ENCODE measurements around the gene PCDH19. TPM values are rescaled to one million over a fixed set of nuclear protein-coding genes. Genes with fewer than 3 reads are reported as not detected.
A peak's percentile ranks its signal among the peaks of the same experiment; 100 is the strongest.

Gene PCDH19
- total and polyA plus RNA-seq, 8 donors = under 0.01 to 1.3 (median 0.22) TPM; not detected in 2

DNA sequence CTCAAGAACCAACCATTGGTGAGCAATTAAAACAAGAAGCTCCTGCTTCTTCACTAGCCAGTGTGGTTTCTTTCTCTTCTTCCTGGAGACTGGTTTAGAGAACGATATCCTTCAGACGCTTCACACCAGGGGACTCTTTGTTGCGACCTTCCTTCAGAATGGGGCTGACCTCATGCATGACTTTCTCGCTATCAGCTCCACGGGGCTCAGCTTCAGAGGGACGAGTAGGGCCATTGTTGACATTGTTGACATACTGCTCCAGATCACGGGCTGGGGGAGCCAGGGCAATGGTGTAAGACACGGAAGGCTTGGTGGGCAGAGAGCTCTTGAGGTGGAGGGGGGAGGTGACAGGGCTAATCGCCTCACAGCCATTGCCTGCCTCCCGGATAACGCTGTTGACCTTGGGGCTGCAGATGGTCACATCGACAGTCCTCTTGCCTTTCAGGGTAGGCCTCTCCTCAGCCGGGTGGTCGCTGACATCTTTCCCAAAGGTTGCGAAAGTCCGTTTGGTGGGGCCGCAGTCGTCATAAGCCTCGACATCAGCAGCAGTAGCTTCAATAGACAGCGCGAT is 113.8 kb downstream of the PCDH19 start:
- H3K27me3 ChIP-seq = peaks cover 0 to 13% (median 0%) of the 10 kb centered on the region in 3 donors
- intact Hi-C loops (cut with DNase I; ENCODE audit: low total_unique reads) = no loop called here
- no peaks in the 10 kb centered on the region for H3K36me3 ChIP-seq
- no peaks in the 10 kb centered on the region for H3K9me3 ChIP-seq
- H3K4me3 ChIP-seq = no peak overlapping the region
- 65 to 91% (median 76%) methylated on average over 16 to 21 of the region's 21 CpGs for WGBS, 5 donors
- no peak for DNase-seq
- no peaks in the 10 kb centered on the region for H3K4me1 ChIP-seq
- H3K27ac ChIP-seq = no peak overlapping the region
- TF ChIP-seq POLR2A (IDR thresholded peaks at IDR 0.05) = no peak
- TF ChIP-seq, protein P1, sequence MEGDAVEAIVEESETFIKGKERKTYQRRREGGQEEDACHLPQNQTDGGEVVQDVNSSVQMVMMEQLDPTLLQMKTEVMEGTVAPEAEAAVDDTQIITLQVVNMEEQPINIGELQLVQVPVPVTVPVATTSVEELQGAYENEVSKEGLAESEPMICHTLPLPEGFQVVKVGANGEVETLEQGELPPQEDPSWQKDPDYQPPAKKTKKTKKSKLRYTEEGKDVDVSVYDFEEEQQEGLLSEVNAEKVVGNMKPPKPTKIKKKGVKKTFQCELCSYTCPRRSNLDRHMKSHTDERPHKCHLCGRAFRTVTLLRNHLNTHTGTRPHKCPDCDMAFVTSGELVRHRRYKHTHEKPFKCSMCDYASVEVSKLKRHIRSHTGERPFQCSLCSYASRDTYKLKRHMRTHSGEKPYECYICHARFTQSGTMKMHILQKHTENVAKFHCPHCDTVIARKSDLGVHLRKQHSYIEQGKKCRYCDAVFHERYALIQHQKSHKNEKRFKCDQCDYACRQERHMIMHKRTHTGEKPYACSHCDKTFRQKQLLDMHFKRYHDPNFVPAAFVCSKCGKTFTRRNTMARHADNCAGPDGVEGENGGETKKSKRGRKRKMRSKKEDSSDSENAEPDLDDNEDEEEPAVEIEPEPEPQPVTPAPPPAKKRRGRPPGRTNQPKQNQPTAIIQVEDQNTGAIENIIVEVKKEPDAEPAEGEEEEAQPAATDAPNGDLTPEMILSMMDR (IDR thresholded peaks at IDR 0.05) = no peak
- TF ChIP-seq POLR2AphosphoS5 (IDR thresholded peaks at IDR 0.05) = no peak
- no peak for TF ChIP-seq EP300 (IDR thresholded peaks at IDR 0.05)

DNA sequence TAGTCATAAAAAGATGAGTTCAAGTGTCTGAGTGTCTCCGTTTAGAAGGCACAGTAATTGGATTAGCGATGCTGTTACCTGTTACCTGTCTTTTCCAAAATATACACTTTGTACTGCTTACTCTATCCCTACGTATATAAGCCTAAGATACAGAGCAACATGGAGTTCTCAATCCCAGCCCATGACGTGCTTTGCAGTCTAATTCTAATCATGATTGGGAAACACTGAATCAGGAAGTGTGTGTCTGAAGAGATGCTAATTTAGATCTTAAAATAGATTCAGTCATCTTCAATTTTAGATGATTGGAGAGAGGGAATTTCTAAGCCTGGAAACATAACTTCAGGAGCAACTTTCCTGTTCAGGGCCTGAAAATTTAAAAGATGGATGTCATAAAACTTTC is 115.1 kb downstream of the PCDH19 start:
- Histone ChIP-seq H3K36me3 (no peaks in the 10 kb centered on the region), H3K9me3 (no peaks in the 10 kb centered on the region), H3K4me1 (no peaks in the 10 kb centered on the region), H3K27me3 (peaks cover 0 to 13% (median 0%) of the 10 kb centered on the region in 3 donors), H3K4me3 (no peak overlapping the region), H3K27ac (no peak overlapping the region)
- DNase-seq = no peak
- intact Hi-C loops (cut with DNase I; ENCODE audit: low total_unique reads) = no loop called here
- TF ChIP-seq EP300 (IDR thresholded peaks at IDR 0.05) (no peak), POLR2A (IDR thresholded peaks at IDR 0.05) (no peak), POLR2AphosphoS5 (IDR thresholded peaks at IDR 0.05) (no peak)
- WGBS, 5 donors = 59 to 88% (median 83%) methylated on average over 4 of the region's 4 CpGs

DNA sequence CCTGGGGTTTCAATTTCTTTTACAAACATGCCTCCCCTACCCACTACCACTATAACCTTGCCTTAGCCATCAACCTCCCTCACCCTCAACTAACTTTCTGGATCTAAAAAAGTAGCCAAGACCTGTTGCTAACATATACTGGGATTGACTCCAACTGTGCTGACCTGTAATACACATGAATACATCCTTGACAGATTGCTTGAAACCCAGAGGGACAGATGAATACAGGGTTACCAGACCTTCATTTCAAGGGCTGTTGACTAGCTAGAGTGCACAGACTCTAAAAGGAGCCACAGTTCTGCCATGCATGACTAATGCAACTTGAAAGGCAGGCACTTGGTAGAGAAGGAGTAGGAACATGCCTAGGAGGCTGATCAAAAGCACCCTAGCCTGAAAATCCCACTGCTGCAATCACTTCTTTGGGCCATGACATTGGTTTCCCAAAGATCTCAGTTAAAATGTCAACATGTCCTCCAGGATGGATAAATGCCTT is 121.0 kb downstream of the PCDH19 start:
- H3K4me1 ChIP-seq = no peaks in the 10 kb centered on the region
- H3K4me3 ChIP-seq = no peak overlapping the region
- no peak for DNase-seq
- no peaks in the 10 kb centered on the region for H3K36me3 ChIP-seq
- H3K27me3 ChIP-seq = no peaks in the 10 kb centered on the region
- H3K27ac ChIP-seq = no peak overlapping the region
- intact Hi-C loops (cut with DNase I; ENCODE audit: low total_unique reads) = no loop called here
- H3K9me3 ChIP-seq = no peaks in the 10 kb centered on the region
- TF ChIP-seq, protein P1 (IDR thresholded peaks at IDR 0.05) = no peak

DNA sequence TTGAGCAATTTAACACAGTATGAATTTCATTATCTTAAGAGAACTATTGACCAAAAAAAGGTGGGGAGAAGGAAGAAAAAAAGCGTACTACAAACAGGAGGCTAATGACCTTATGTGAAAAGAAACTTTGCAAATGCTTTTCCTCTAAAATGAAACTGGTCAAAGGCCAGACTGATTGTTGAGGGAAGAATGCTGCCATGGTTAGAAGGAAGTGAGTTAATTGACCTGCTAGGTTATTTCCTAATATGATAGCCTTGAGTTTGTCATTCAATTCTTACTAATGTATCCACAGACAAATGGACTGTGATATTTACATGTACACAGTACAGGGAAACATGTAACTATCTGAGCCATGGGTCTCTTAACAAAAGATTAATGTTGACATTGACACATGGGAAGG is 132.8 kb downstream of the PCDH19 start:
- DNase-seq = peak in 1 of 2 donors; percentile 37
- no peaks in the 10 kb centered on the region for H3K27me3 ChIP-seq
- H3K4me3 ChIP-seq = no peak overlapping the region
- peaks cover 0 to 17% (median 4%) of the 10 kb centered on the region in 4 donors for H3K9me3 ChIP-seq
- no peak overlapping the region for H3K27ac ChIP-seq
- no peak for TF ChIP-seq POLR2AphosphoS5 (IDR thresholded peaks at IDR 0.05)
- TF ChIP-seq EP300 (IDR thresholded peaks at IDR 0.05) = no peak
- TF ChIP-seq POLR2A (IDR thresholded peaks at IDR 0.05) = no peak
- TF ChIP-seq, protein P1 (IDR thresholded peaks at IDR 0.05) = no peak
- WGBS, 5 donors = 25 to 56% (median 46%) methylated on average over 1 of the region's 1 CpG
- intact Hi-C loops (cut with DNase I; ENCODE audit: low total_unique reads) = no loop called here
- no peaks in the 10 kb centered on the region for H3K4me1 ChIP-seq
- no peaks in the 10 kb centered on the region for H3K36me3 ChIP-seq

DNA sequence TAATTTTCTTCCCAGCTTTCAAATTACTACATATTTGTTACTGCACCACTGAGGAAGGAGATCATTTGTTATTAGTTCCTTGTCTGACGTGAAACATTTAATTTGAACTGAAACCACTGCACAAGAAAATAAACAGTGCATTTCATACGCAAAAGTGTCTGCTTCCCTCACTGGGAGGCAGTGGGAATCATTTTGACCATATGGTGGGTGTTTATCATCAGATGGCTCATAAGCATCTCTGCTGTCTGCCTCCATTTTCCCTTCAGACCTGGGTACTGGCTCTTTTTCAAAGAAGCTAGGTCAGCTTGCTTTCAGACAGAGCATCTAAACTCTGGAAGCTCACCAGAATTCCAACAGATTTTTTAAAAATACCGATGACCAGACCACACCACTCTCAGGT is 135.2 kb downstream of the PCDH19 start:
- Histone ChIP-seq H3K4me1 (no peaks in the 10 kb centered on the region), H3K9me3 (peaks cover 0 to 11% (median 0%) of the 10 kb centered on the region in 4 donors), H3K36me3 (no peaks in the 10 kb centered on the region), H3K4me3 (no peak overlapping the region), H3K27ac (no peak overlapping the region), H3K27me3 (no peaks in the 10 kb centered on the region)
- WGBS, 5 donors = 41 to 55% (median 47%) methylated on average over 3 of the region's 3 CpGs
- TF ChIP-seq POLR2A (IDR thresholded peaks at IDR 0.05) (no peak), POLR2AphosphoS5 (IDR thresholded peaks at IDR 0.05) (no peak), EP300 (IDR thresholded peaks at IDR 0.05) (no peak)
- TF ChIP-seq, protein P1 (IDR thresholded peaks at IDR 0.05) = no peak
- no peak for DNase-seq
- intact Hi-C loops (cut with DNase I; ENCODE audit: low total_unique reads) = no loop called here
